Measurements from ENCODE around the gene ZBTB7C.

The ZBTB7C gene

GRCh38 chr18:48399303-48400075 lies 9.7 kb downstream of the ZBTB7C start:
- 89 to 92% methylated on average over 6 of the region's 9 CpGs for WGBS, 2 experiments (ENCODE audit: insufficient coverage in 2 of 2)
- no peaks in the 10 kb centered on the region for H3K9me3 ChIP-seq (ENCODE audit: control insufficient read depth, low read length)
- H3K36me3 ChIP-seq (ENCODE audit: control insufficient read depth, insufficient read depth, low read length) = no peaks in the 10 kb centered on the region
- peaks cover 12% of the 10 kb centered on the region for H3K4me1 ChIP-seq (ENCODE audit: control insufficient read depth, insufficient read depth, low read length, poor library complexity, severe bottlenecking)
- H3K4me3 ChIP-seq (ENCODE audit: extremely low read depth, insufficient read depth, low read length, poor library complexity, severe bottlenecking) = no peak overlapping the region
- no peak overlapping the region for H3K27ac ChIP-seq (ENCODE audit: low read depth, low read length, severe bottlenecking)

- Histone ChIP-seq H3K4me1 (ENCODE audit: control insufficient read depth, insufficient read depth, low read length, poor library complexity, severe bottlenecking) (peaks cover 9% of the 10 kb centered on the region), H3K4me3 (ENCODE audit: extremely low read depth, insufficient read depth, low read length, poor library complexity, severe bottlenecking) (no peak overlapping the region), H3K27ac (ENCODE audit: low read depth, low read length, severe bottlenecking) (no peak overlapping the region), H3K36me3 (ENCODE audit: control insufficient read depth, insufficient read depth, low read length) (no peaks in the 10 kb centered on the region), H3K9me3 (ENCODE audit: control insufficient read depth, low read length) (no peaks in the 10 kb centered on the region)
- WGBS, 2 experiments (ENCODE audit: insufficient coverage in 2 of 2) = 79 to 91% methylated on average over 4 of the region's 4 CpGs
These were observed 11.1 kb downstream of the ZBTB7C start for GRCh38 chr18:48398074-48398473.

DNA sequence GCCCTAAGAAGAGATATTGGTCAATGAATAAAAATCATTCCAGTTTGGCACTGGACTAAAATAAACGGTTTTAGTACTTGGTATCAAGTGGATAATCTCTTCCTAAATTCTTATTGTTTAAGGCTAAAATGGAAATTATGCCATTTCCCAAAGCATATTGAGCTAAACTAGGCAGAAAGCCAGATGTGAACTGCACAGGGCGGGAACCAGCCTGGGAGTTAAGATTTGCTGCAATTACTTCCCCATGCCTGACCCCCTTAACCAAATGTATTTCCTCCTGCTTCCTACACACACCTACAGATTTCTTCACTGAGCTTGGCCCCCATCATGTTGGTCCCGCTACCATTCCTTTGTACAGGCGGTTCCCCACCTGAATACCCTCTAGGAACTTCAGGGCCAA lies 12.2 kb downstream of the ZBTB7C start:
- Histone ChIP-seq H3K4me3 (ENCODE audit: extremely low read depth, insufficient read depth, low read length, poor library complexity, severe bottlenecking) (no peak overlapping the region), H3K36me3 (ENCODE audit: control insufficient read depth, insufficient read depth, low read length) (no peaks in the 10 kb centered on the region), H3K27ac (ENCODE audit: low read depth, low read length, severe bottlenecking) (no peak overlapping the region), H3K9me3 (ENCODE audit: control insufficient read depth, low read length) (no peaks in the 10 kb centered on the region), H3K4me1 (ENCODE audit: control insufficient read depth, insufficient read depth, low read length, poor library complexity, severe bottlenecking) (peaks cover 3% of the 10 kb centered on the region)
- WGBS, 2 experiments (ENCODE audit: insufficient coverage in 2 of 2) = 89 to 100% methylated on average over 1 to 4 of the region's 4 CpGs

DNA sequence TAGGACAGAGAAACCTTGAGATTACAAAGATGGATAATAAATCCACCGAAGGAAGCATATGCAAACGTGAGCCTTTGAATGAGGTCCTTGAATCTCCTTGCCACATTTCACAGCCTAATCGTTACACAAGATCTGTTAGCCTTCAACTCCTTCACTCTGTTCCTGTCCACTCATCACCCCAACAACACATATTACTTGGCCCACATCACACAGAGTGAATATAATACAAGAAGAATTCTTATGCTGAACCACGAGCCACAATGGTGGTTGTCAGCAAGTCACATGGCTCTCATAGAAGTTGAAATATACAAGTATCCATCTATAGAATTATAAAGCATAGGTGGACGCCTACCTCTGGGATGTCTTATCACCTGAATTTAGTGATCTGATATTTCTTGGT lies 12.6 kb downstream of the ZBTB7C start:
- H3K36me3 ChIP-seq (ENCODE audit: control insufficient read depth, insufficient read depth, low read length) = no peaks in the 10 kb centered on the region
- H3K27ac ChIP-seq (ENCODE audit: low read depth, low read length, severe bottlenecking) = no peak overlapping the region
- 87 to 96% methylated on average over 3 to 4 of the region's 5 CpGs for WGBS, 2 experiments (ENCODE audit: insufficient coverage in 2 of 2)
- H3K4me1 ChIP-seq (ENCODE audit: control insufficient read depth, insufficient read depth, low read length, poor library complexity, severe bottlenecking) = peaks cover 3% of the 10 kb centered on the region
- H3K4me3 ChIP-seq (ENCODE audit: extremely low read depth, insufficient read depth, low read length, poor library complexity, severe bottlenecking) = no peak overlapping the region
- no peaks in the 10 kb centered on the region for H3K9me3 ChIP-seq (ENCODE audit: control insufficient read depth, low read length)

GRCh38 chr18:48395646-48396045 lies 13.5 kb downstream of the ZBTB7C start:
- Histone ChIP-seq H3K27ac (ENCODE audit: low read depth, low read length, severe bottlenecking) (no peak overlapping the region), H3K36me3 (ENCODE audit: control insufficient read depth, insufficient read depth, low read length) (no peaks in the 10 kb centered on the region), H3K9me3 (ENCODE audit: control insufficient read depth, low read length) (no peaks in the 10 kb centered on the region), H3K4me3 (ENCODE audit: extremely low read depth, insufficient read depth, low read length, poor library complexity, severe bottlenecking) (no peak overlapping the region), H3K4me1 (ENCODE audit: control insufficient read depth, insufficient read depth, low read length, poor library complexity, severe bottlenecking) (peaks cover 3% of the 10 kb centered on the region)
- no CpG with 5 or more reads among the region's 1 CpG for WGBS, 2 experiments (ENCODE audit: insufficient coverage in 2 of 2)

- no peaks in the 10 kb centered on the region for H3K9me3 ChIP-seq (ENCODE audit: control insufficient read depth, low read length)
- no peak overlapping the region for H3K4me3 ChIP-seq (ENCODE audit: extremely low read depth, insufficient read depth, low read length, poor library complexity, severe bottlenecking)
- H3K36me3 ChIP-seq (ENCODE audit: control insufficient read depth, insufficient read depth, low read length) = no peaks in the 10 kb centered on the region
- 83 to 93% methylated on average over 2 to 3 of the region's 5 CpGs for WGBS, 2 experiments (ENCODE audit: insufficient coverage in 2 of 2)
- H3K4me1 ChIP-seq (ENCODE audit: control insufficient read depth, insufficient read depth, low read length, poor library complexity, severe bottlenecking) = peaks cover under 1% of the 10 kb centered on the region
- H3K27ac ChIP-seq (ENCODE audit: low read depth, low read length, severe bottlenecking) = no peak overlapping the region
These were observed 15.0 kb downstream of the ZBTB7C start for GRCh38 chr18:48394176-48394575.

GRCh38 chr18:48393776-48394175 lies 15.4 kb downstream of the ZBTB7C start:
- H3K9me3 ChIP-seq (ENCODE audit: control insufficient read depth, low read length) = no peaks in the 10 kb centered on the region
- H3K27ac ChIP-seq (ENCODE audit: low read depth, low read length, severe bottlenecking) = no peak overlapping the region
- H3K36me3 ChIP-seq (ENCODE audit: control insufficient read depth, insufficient read depth, low read length) = no peaks in the 10 kb centered on the region
- WGBS, 2 experiments (ENCODE audit: insufficient coverage in 2 of 2) = 100% methylated on average over 1 of the region's 1 CpG
- H3K4me1 ChIP-seq (ENCODE audit: control insufficient read depth, insufficient read depth, low read length, poor library complexity, severe bottlenecking) = no peaks in the 10 kb centered on the region
- no peak overlapping the region for H3K4me3 ChIP-seq (ENCODE audit: extremely low read depth, insufficient read depth, low read length, poor library complexity, severe bottlenecking)

GRCh38 chr18:48393170-48393569 lies 16.0 kb downstream of the ZBTB7C start:
- Histone ChIP-seq H3K4me3 (ENCODE audit: extremely low read depth, insufficient read depth, low read length, poor library complexity, severe bottlenecking) (no peak overlapping the region), H3K9me3 (ENCODE audit: control insufficient read depth, low read length) (no peaks in the 10 kb centered on the region), H3K4me1 (ENCODE audit: control insufficient read depth, insufficient read depth, low read length, poor library complexity, severe bottlenecking) (no peaks in the 10 kb centered on the region), H3K36me3 (ENCODE audit: control insufficient read depth, insufficient read depth, low read length) (no peaks in the 10 kb centered on the region), H3K27ac (ENCODE audit: low read depth, low read length, severe bottlenecking) (no peak overlapping the region)
- WGBS, 2 experiments (ENCODE audit: insufficient coverage in 2 of 2) = 90% methylated on average over 2 of the region's 5 CpGs; no CpG with 5 or more reads in 1 of the 2 experiments

- 86% methylated on average over 1 of the region's 1 CpG for WGBS, 2 experiments (ENCODE audit: insufficient coverage in 2 of 2)
- Histone ChIP-seq H3K27ac (ENCODE audit: low read depth, low read length, severe bottlenecking) (no peak overlapping the region), H3K4me3 (ENCODE audit: extremely low read depth, insufficient read depth, low read length, poor library complexity, severe bottlenecking) (no peak overlapping the region), H3K4me1 (ENCODE audit: control insufficient read depth, insufficient read depth, low read length, poor library complexity, severe bottlenecking) (no peaks in the 10 kb centered on the region), H3K9me3 (ENCODE audit: control insufficient read depth, low read length) (no peaks in the 10 kb centered on the region), H3K36me3 (ENCODE audit: control insufficient read depth, insufficient read depth, low read length) (no peaks in the 10 kb centered on the region)
These were observed 16.9 kb downstream of the ZBTB7C start for GRCh38 chr18:48392268-48392667.

GRCh38 chr18:48391868-48392267 lies 17.3 kb downstream of the ZBTB7C start:
- Histone ChIP-seq H3K9me3 (ENCODE audit: control insufficient read depth, low read length) (no peaks in the 10 kb centered on the region), H3K4me1 (ENCODE audit: control insufficient read depth, insufficient read depth, low read length, poor library complexity, severe bottlenecking) (no peaks in the 10 kb centered on the region), H3K27ac (ENCODE audit: low read depth, low read length, severe bottlenecking) (no peak overlapping the region), H3K4me3 (ENCODE audit: extremely low read depth, insufficient read depth, low read length, poor library complexity, severe bottlenecking) (no peak overlapping the region), H3K36me3 (ENCODE audit: control insufficient read depth, insufficient read depth, low read length) (no peaks in the 10 kb centered on the region)
- 85 to 100% methylated on average over 3 of the region's 3 CpGs for WGBS, 2 experiments (ENCODE audit: insufficient coverage in 2 of 2)

DNA sequence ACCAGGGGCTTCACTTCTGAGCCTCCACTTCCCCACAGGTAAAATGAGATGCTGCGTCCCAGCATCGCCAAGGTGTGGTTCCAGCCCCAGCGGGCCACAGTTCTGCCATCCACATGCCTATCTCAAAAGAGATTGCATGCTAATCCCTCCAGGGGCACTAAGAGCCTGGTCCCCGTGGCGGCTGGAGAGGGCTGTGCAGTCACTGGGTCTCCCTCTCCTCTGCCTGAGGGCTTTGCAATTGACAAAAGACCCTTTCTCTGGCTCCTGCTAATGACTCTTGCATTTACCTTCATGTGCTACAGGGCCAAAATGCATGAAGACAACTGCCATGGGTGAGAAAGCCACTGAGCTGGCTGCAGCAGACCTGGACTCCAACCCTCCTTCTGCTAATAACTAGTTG lies 18.5 kb downstream of the ZBTB7C start:
- 55 to 83% methylated on average over 3 to 5 of the region's 5 CpGs for WGBS, 2 experiments (ENCODE audit: insufficient coverage in 2 of 2)
- H3K27ac ChIP-seq (ENCODE audit: low read depth, low read length, severe bottlenecking) = no peak overlapping the region
- no peaks in the 10 kb centered on the region for H3K4me1 ChIP-seq (ENCODE audit: control insufficient read depth, insufficient read depth, low read length, poor library complexity, severe bottlenecking)
- H3K9me3 ChIP-seq (ENCODE audit: control insufficient read depth, low read length) = no peaks in the 10 kb centered on the region
- H3K36me3 ChIP-seq (ENCODE audit: control insufficient read depth, insufficient read depth, low read length) = no peaks in the 10 kb centered on the region
- no peak overlapping the region for H3K4me3 ChIP-seq (ENCODE audit: extremely low read depth, insufficient read depth, low read length, poor library complexity, severe bottlenecking)

Measured in mesodermal cell (in vitro differentiated cells).